ENCODE data around the gene IQCE. TPM values are rescaled to one million over a fixed set of nuclear protein-coding genes. Genes with fewer than 3 reads are reported as not detected.

The IQCE gene
- total RNA-seq, 1 experiment from 2014 or later: 21.4 TPM

DNA sequence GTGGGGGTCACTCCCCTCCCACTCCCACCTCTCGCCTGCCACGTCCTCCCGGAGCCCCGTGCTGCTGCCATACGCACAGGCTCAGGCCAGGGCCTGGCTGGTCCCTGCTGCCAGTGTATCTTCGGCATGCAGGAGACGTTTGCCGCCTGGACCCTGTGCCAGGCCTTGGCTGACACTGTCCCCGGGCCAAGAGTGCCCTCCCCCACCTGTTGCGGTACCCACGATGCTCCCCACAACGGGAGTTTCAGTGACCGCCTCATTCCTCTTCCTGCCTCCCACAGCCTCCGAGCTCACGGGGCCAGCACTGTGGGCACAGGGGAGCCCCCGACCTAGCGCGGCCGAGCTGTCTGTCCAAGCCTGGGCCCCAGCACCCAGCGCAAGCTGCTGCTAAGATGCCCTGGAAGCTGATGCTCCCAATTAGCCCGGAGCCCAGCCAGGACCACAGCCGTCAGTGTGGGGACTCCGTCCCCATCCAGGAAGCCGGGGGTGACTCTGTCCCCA lies 80.5 kb downstream of the IQCE start:
- Histone ChIP-seq H3K9me2 (ENCODE audit: insufficient read depth) (no peaks in the 10 kb centered on the region), H2AFZ (ENCODE audit: low read depth, low read length, poor library complexity, severe bottlenecking) (no peak overlapping the region), H3K4me3 (replicated peaks in 1 of 2; ENCODE audit: low read depth in 1 of 2, low read length in 2 of 2) (no peak overlapping the region), H3K27me3 (ENCODE audit: insufficient read depth, low read length) (no peaks in the 10 kb centered on the region), H3K9me3 (ENCODE audit: control insufficient read depth in 1 of 2, insufficient read depth in 1 of 2, low read depth in 1 of 2, low read length in 2 of 2) (no peaks in the 10 kb centered on the region), H3K4me1 (ENCODE audit: control insufficient read depth in 1 of 2, insufficient read depth in 2 of 2, low read length in 2 of 2) (peaks cover 2 to 12% of the 10 kb centered on the region in 2 experiments), H3K36me3 (ENCODE audit: control insufficient read depth in 1 of 2, insufficient read depth in 2 of 2, low read length in 2 of 2) (no peaks in the 10 kb centered on the region), H3K27ac (ENCODE audit: low read depth, low read length) (no peak overlapping the region), H4K20me1 (ENCODE audit: insufficient read depth) (no peaks in the 10 kb centered on the region), H3K79me2 (ENCODE audit: insufficient read depth, low read length) (peaks cover 9% of the 10 kb centered on the region; the same call in 1 of the 2 replicates), H3K4me2 (ENCODE audit: low read length) (no peak overlapping the region), H3K9ac (ENCODE audit: low read length) (no peak overlapping the region)
- BruUV-seq (replicated peaks): no TSS peak
- RAD21 ChIA-PET (ENCODE audit: low non-redundant PET in 1 of 2, low total read pairs in 2 of 2, uncharacterized antibody in 2 of 2, unreplicated experiment in 2 of 2): no interaction called here
- CTCF ChIA-PET: no interaction called here
- ATAC-seq (no peak), DNase-seq (ENCODE audit: low read depth, low spot score) (no peak)
- POLR2A ChIA-PET: no interaction called here
- intact Hi-C loops (cut with micrococcal nuclease): no loop called here
- no peak for TF ChIP-seq EGR1 (IDR thresholded peaks at IDR 0.05; ENCODE audit: low read depth)
- TF ChIP-seq ELF1 (IDR thresholded peaks at IDR 0.05; ENCODE audit: borderline replicate concordance, low read depth): no peak
- TF ChIP-seq, protein P1, sequence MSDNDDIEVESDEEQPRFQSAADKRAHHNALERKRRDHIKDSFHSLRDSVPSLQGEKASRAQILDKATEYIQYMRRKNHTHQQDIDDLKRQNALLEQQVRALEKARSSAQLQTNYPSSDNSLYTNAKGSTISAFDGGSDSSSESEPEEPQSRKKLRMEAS (IDR thresholded peaks at IDR 0.05): no peak
- no peak for TF ChIP-seq SP1 (IDR thresholded peaks at IDR 0.05; ENCODE audit: low read depth)
- TF ChIP-seq ZNF274 (IDR thresholded peaks at IDR 0.05; ENCODE audit: low read depth, low read length): no peak
- TF ChIP-seq CBX3 (IDR thresholded peaks at IDR 0.05; ENCODE audit: low read depth): no peak
- TF ChIP-seq, protein P2, sequence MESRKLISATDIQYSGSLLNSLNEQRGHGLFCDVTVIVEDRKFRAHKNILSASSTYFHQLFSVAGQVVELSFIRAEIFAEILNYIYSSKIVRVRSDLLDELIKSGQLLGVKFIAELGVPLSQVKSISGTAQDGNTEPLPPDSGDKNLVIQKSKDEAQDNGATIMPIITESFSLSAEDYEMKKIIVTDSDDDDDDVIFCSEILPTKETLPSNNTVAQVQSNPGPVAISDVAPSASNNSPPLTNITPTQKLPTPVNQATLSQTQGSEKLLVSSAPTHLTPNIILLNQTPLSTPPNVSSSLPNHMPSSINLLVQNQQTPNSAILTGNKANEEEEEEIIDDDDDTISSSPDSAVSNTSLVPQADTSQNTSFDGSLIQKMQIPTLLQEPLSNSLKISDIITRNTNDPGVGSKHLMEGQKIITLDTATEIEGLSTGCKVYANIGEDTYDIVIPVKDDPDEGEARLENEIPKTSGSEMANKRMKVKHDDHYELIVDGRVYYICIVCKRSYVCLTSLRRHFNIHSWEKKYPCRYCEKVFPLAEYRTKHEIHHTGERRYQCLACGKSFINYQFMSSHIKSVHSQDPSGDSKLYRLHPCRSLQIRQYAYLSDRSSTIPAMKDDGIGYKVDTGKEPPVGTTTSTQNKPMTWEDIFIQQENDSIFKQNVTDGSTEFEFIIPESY (IDR thresholded peaks at IDR 0.05; ENCODE audit: extremely low read depth, insufficient replicate concordance, low read length): no peak
- TF ChIP-seq, protein P3, sequence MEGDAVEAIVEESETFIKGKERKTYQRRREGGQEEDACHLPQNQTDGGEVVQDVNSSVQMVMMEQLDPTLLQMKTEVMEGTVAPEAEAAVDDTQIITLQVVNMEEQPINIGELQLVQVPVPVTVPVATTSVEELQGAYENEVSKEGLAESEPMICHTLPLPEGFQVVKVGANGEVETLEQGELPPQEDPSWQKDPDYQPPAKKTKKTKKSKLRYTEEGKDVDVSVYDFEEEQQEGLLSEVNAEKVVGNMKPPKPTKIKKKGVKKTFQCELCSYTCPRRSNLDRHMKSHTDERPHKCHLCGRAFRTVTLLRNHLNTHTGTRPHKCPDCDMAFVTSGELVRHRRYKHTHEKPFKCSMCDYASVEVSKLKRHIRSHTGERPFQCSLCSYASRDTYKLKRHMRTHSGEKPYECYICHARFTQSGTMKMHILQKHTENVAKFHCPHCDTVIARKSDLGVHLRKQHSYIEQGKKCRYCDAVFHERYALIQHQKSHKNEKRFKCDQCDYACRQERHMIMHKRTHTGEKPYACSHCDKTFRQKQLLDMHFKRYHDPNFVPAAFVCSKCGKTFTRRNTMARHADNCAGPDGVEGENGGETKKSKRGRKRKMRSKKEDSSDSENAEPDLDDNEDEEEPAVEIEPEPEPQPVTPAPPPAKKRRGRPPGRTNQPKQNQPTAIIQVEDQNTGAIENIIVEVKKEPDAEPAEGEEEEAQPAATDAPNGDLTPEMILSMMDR (IDR thresholded peaks at IDR 0.05 in 2 of 3, conservative IDR thresholded peaks at IDR 0.05 in 1 of 3; ENCODE audit: borderline replicate concordance in 1 of 3, insufficient read depth in 1 of 3, low read depth in 2 of 3, low read length in 2 of 3): no peak
- no peak for TF ChIP-seq YY1 (IDR thresholded peaks at IDR 0.05; ENCODE audit: extremely low read depth, insufficient replicate concordance, low read depth, low read length)
- TF ChIP-seq POLR2A (IDR thresholded peaks at IDR 0.05; ENCODE audit: borderline replicate concordance, extremely low read depth, insufficient read depth, insufficient read length): no peak
- no peak for TF ChIP-seq TCF7L2 (IDR thresholded peaks at IDR 0.05; ENCODE audit: borderline replicate concordance, extremely low read depth, insufficient read depth, insufficient read length)
- TF ChIP-seq, protein P4, sequence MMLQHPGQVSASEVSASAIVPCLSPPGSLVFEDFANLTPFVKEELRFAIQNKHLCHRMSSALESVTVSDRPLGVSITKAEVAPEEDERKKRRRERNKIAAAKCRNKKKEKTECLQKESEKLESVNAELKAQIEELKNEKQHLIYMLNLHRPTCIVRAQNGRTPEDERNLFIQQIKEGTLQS (IDR thresholded peaks at IDR 0.05): no peak
- TF ChIP-seq CEBPB (IDR thresholded peaks at IDR 0.05; ENCODE audit: low read depth): no peak
- TF ChIP-seq JUND (IDR thresholded peaks at IDR 0.05): no peak
- no peak for TF ChIP-seq POLR2AphosphoS5 (IDR thresholded peaks at IDR 0.05; ENCODE audit: low read depth, low read length)
- no peak for TF ChIP-seq FOSL1 (IDR thresholded peaks at IDR 0.05; ENCODE audit: low read depth)
- TF ChIP-seq EZH2 (IDR thresholded peaks at IDR 0.05): no peak
- TF ChIP-seq SIN3A (IDR thresholded peaks at IDR 0.05; ENCODE audit: low read depth): no peak
